NCI-H460 (cell line): Measurements from ENCODE around the gene VSTM4. TPM values are rescaled to one million over a fixed set of nuclear protein-coding genes. Genes with fewer than 3 reads are reported as not detected.

Source experiments
- DNase-seq: peaks from one replicate; pipeline ENCODE4 v3.0.0-alpha.2; 2016; ENCODE audit warnings: low read depth; ENCODE audit errors: extremely low read depth
- total RNA-seq: library from RNA; depleted of rRNA; stranded (reverse); fragments of >200 nt; shearing (Covaris generic); gene quantifications from 2 replicates; pipeline ENCODE4 v1.2.3, GENCODE V29; 2014

VSTM4 gene
- total RNA-seq, 1 experiment from 2014 or later = not detected

- no peak for DNase-seq
Measured at GRCh38 chr10:49099046-49099445, 16.3 kb downstream of the VSTM4 start.

GRCh38 chr10:49096890-49097445 lies 18.4 kb downstream of the VSTM4 start:
- DNase-seq = no peak

GRCh38 chr10:49094646-49095045 lies 20.7 kb downstream of the VSTM4 start:
- DNase-seq = no peak

GRCh38 chr10:49093922-49094321 lies 21.4 kb downstream of the VSTM4 start:
- DNase-seq = no peak

GRCh38 chr10:49092477-49092876 lies 22.8 kb downstream of the VSTM4 start:
- no peak for DNase-seq

- DNase-seq = no peak
Measured at GRCh38 chr10:49091450-49092210, 23.7 kb downstream of the VSTM4 start.

- no peak for DNase-seq
Measured at GRCh38 chr10:49090696-49091380, 24.5 kb downstream of the VSTM4 start.

- DNase-seq = no peak
Measured at GRCh38 chr10:49090189-49090575, 25.1 kb downstream of the VSTM4 start.

GRCh38 chr10:49089557-49090188 lies 25.6 kb downstream of the VSTM4 start:
- no peak for DNase-seq

GRCh38 chr10:49089152-49089551 lies 26.2 kb downstream of the VSTM4 start:
- DNase-seq = no peak

GRCh38 chr10:49086889-49087288 lies 28.4 kb downstream of the VSTM4 start:
- DNase-seq = no peak

- DNase-seq = no peak
Measured at GRCh38 chr10:49083261-49083660, 32.1 kb downstream of the VSTM4 start.

GRCh38 chr10:49082766-49083165 lies 32.6 kb downstream of the VSTM4 start:
- DNase-seq = no peak

GRCh38 chr10:49081547-49082275 lies 33.6 kb downstream of the VSTM4 start:
- no peak for DNase-seq

GRCh38 chr10:49080965-49081364 lies 34.4 kb downstream of the VSTM4 start:
- DNase-seq = no peak

GRCh38 chr10:49080071-49080470 lies 35.3 kb downstream of the VSTM4 start:
- DNase-seq = no peak

GRCh38 chr10:49079499-49079898 lies 35.8 kb downstream of the VSTM4 start:
- no peak for DNase-seq

- DNase-seq = no peak
Measured at GRCh38 chr10:49079072-49079471, 36.2 kb downstream of the VSTM4 start.

- no peak for DNase-seq
Measured at GRCh38 chr10:49078433-49078832, 36.9 kb downstream of the VSTM4 start.

- DNase-seq = no peak
Measured at GRCh38 chr10:49076741-49077521, 38.4 kb downstream of the VSTM4 start.
